HUES48 (cell line): ENCODE data around the gene RNASE9.

ENCODE experiments used
- H3K27ac ChIP-seq: one replicate; pipeline ENCODE4 v1.7.0; 2013; ENCODE audit warnings: low read depth, low read length, inconsistent platforms
- H3K27me3 ChIP-seq: 2 replicates; pipeline ENCODE4 v1.6.1; 2013; ENCODE audit warnings: mild to moderate bottlenecking, low read length; ENCODE audit not compliant: control insufficient read depth, insufficient read depth
- H3K36me3 ChIP-seq: 2 replicates; pipeline ENCODE4 v1.6.1; 2013; ENCODE audit warnings: low read length; ENCODE audit not compliant: control insufficient read depth, insufficient read depth
- H3K4me1 ChIP-seq: 2 replicates; pipeline ENCODE4 v1.6.1; 2013; ENCODE audit warnings: mild to moderate bottlenecking, low read length; ENCODE audit not compliant: control insufficient read depth, insufficient read depth
- H3K4me3 ChIP-seq: 2 replicates; pipeline ENCODE4 v1.5.1; 2013; ENCODE audit warnings: mild to moderate bottlenecking, low read depth, low read length
- H3K9ac ChIP-seq: 2 replicates; pipeline ENCODE4 v1.6.1; 2013; ENCODE audit warnings: mild to moderate bottlenecking, low read depth, low read length, moderate library complexity
- H3K9me3 ChIP-seq: 2 replicates; pipeline ENCODE4 v1.6.1; 2013; ENCODE audit warnings: low read length; ENCODE audit not compliant: control insufficient read depth, insufficient read depth

The RNASE9 gene

DNA sequence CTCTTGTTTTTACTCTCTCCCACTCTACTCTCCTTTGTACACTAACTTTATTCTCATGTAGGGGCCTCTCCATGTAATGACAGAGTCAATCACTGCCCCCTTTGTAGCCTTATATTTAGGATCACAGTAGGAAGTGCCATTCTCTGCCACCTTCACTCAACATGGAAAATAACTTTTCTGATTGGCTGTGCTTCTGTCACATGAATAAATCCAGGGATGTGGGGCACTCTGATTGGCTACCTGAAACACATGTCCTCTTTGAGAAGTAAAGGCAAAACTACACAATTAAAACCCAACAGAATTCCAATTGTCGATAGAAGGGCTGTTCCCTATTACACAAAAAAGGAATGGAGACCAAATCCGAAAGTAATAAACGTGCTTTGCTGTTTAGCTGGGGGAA is at the start of gene RNASE9:
Gene RNASE9, minus strand, starts transcription at position 87 of the 400 bp plus-strand sequence.
- H3K27ac ChIP-seq, result peak within 1 kb of the TSS; percentile 92
- H3K9ac ChIP-seq, result no peak within 1 kb of the TSS

DNA sequence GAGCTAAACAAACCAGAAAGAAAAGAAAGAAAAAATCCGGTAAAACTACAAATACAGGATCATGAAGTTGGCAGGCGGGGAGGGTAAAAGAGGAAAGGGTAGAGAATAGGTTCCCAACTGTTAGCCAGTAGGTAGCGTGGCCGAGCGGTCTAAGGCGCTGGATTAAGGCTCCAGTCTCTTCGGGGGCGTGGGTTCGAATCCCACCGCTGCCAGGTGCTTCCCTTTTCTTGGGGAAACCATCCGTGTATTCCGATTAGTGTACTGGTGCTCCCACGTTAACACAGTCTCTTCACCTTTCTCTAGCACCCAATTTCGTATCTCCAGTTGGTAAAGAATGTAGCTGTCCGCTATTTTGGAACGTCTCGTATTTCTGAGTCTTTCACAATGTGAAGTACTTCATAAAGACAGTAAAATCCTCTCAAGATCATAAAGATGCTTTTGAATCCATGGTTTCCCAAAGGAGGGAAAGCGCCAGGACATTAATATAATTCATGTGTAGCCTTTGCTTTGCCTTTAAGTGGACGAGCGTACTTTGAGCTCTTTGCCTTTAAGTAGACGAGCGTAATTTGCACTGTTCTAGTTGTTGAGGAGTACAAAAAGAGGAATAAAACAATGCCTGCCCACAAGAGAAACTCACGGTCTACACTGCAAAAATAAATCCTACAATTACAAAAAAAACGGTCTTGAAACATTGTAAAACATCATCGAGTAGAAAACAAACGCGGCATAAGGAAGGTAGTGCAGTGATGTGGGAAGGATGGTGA is 49.3 kb upstream of the RNASE9 start:
- Histone ChIP-seq H3K4me1 (peaks cover 13% of the 10 kb centered on the region), H3K4me3 (peak overlapping the region; percentile 96), H3K27ac (no peak overlapping the region)

More for the DNA sequence above, at the start of gene RNASE9:
- no peaks in the 10 kb centered on the region for H3K36me3 ChIP-seq
- no peaks in the 10 kb centered on the region for H3K9me3 ChIP-seq
- H3K4me1 ChIP-seq, result peaks cover 57% of the 10 kb centered on the region
- H3K4me3 ChIP-seq, result peak within 1 kb of the TSS; percentile 0; the same call in 1 of the 2 replicates
- H3K27me3 ChIP-seq, result no peaks in the 10 kb centered on the region

DNA sequence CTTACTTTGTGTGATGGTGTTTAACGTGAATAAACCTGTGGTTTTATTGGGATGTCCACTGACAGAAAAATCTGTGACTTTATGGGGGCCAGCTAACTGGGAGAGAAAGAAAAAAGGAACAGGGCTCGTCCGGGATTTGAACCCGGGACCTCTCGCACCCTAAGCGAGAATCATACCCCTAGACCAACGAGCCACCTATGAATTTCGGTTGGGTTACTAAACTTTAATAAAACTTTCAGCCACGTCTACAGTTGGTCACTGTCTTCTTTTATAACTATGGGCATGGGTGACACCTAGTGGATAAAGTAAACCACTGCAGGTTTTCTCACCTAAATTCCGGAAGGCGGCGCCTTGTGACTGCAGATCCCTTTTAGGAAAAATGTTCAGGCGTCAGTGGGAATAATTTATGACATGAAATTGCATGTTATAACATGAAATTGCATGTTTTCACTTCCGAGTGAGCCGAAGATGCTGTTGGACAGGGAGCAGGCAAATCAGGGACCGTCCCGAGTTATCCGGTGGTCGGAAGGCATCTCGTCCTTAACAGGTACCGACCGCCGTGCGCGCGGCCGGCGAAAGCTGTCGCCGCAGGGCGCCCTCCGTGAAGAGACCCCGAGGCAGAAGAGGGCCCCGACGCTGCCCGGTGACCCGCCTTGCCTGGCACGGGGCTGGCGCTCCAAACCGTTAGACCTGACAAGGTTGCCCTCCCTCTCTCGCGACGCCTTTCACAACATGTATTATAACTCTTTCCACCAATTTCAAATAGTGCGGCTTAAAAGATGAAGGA is 48.6 kb upstream of the RNASE9 start:
- Histone ChIP-seq H3K9ac (peak overlapping the region; percentile 67), H3K4me3 (peak overlapping the region; percentile 96), H3K27ac (no peak overlapping the region), H3K9me3 (no peaks in the 10 kb centered on the region), H3K27me3 (no peaks in the 10 kb centered on the region; the same call in 1 of the 2 replicates), H3K4me1 (peaks cover 10% of the 10 kb centered on the region), H3K36me3 (no peaks in the 10 kb centered on the region)

More for the DNA sequence above, 49.3 kb upstream of the RNASE9 start:
- peak overlapping the region; percentile 67 for H3K9ac ChIP-seq
- no peaks in the 10 kb centered on the region for H3K36me3 ChIP-seq
- H3K9me3 ChIP-seq, result no peaks in the 10 kb centered on the region
- H3K27me3 ChIP-seq, result no peaks in the 10 kb centered on the region; the same call in 1 of the 2 replicates

DNA sequence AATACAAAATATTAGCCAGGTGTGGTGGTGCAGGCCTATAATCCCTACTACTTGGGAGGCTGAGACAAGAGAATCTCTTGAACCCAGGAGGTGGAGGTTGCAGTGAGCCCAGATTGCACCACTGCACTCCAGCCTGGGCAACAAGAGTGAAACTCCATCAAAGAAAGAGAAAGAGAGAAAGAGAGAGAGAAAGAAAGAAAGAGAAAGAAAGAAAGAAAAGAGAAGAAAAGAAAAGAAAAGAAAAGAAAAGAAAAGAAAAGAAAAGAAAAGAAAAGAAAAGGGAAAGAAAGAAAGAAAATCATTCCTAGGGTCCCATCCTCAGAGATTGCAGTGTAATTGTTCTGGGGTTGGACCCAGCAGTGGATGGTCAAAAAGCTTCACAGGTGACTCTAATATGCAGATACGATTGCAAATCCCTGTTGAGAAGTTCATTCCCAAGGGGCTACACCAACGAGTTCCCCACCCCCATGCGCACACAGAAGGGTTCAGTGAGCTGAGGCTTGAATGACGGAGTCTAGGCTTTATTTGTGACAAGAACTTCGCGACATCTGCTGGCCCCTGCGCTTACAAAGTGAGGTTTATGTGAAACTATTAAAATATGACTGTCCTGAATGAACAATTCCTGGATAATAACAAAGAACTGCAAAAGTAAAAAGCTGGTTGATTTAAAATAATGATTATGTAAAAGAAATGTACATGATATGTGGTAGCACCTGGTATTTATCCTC is 47.7 kb upstream of the RNASE9 start:
- no peaks in the 10 kb centered on the region for H3K36me3 ChIP-seq
- no peak overlapping the region for H3K9ac ChIP-seq
- peaks cover 10% of the 10 kb centered on the region for H3K4me1 ChIP-seq
- no peak overlapping the region for H3K27ac ChIP-seq
- no peaks in the 10 kb centered on the region for H3K9me3 ChIP-seq
- peak overlapping the region; percentile 31; the same call in 1 of the 2 replicates for H3K4me3 ChIP-seq
- no peaks in the 10 kb centered on the region; the same call in 1 of the 2 replicates for H3K27me3 ChIP-seq

DNA sequence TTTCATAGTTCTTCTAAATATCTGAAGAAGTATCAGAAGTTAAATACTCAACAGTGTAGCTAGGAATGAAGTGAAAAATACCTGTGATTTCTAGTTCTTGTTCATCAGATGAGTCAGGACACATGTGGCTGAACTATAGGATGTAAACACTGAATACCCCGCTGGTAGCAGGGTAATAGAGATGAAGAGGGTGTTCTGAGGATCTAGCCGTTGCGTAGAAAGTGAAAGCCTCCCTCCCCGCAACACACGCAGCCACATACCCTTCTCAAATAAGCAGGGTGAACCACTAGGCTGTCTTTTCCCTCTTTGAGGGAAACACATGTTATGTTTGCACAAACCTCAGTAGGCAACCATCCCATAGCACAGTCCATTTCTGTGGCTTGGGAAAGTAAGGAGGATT is 46.8 kb upstream of the RNASE9 start:
- H3K36me3 ChIP-seq, result no peaks in the 10 kb centered on the region
- no peak overlapping the region for H3K9ac ChIP-seq
- H3K27me3 ChIP-seq, result no peaks in the 10 kb centered on the region; the same call in 1 of the 2 replicates
- no peak overlapping the region for H3K27ac ChIP-seq
- H3K4me1 ChIP-seq, result peaks cover 6% of the 10 kb centered on the region; the same call in 1 of the 2 replicates
- no peaks in the 10 kb centered on the region for H3K9me3 ChIP-seq
- H3K4me3 ChIP-seq, result no peak overlapping the region

- Histone ChIP-seq H3K4me3 (no peak overlapping the region), H3K9me3 (no peaks in the 10 kb centered on the region), H3K27me3 (no peaks in the 10 kb centered on the region; the same call in 1 of the 2 replicates), H3K9ac (no peak overlapping the region), H3K27ac (no peak overlapping the region), H3K36me3 (no peaks in the 10 kb centered on the region), H3K4me1 (peaks cover 3% of the 10 kb centered on the region; the same call in 1 of the 2 replicates)
Measured at GRCh38 chr14:20606902-20607242, 46.0 kb upstream of the RNASE9 start.

DNA sequence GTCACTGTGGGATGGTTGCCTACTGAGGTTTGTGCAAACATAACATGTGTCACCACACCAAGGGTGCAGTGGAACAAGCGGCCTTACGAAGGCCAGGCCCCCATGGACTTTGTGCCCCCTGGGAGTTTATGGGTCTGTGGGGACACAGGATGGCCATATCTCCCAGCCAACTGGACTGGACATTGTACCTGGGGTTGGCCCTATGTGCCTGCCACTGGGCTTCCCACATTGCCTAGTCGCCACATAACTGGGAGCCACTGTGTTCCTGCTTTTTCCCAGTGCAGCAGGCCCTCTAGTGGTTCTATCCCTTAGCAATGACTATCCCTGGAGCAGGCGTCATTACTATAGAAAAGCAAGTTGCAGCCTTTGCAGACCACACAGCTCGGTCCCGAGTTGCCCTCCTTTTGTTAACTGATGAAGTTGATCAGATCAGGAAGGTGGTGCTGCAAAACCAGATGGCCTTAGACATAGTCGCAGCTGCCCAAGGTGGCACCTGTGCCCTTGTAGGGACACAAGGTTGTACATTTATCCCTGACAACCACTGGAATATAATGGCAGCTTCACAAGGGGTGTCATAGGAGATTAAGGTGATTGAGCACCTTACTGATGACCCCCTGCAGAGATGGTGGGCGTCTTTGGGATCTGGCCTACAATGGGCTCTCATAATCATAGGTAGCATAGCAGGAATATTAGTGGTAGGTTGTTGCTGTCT is 45.5 kb upstream of the RNASE9 start:
- Histone ChIP-seq H3K9ac (no peak overlapping the region), H3K27ac (no peak overlapping the region)

GRCh38 chr14:20603813-20604690 is 43.2 kb upstream of the RNASE9 start:
- Histone ChIP-seq H3K36me3 (no peaks in the 10 kb centered on the region), H3K27ac (no peak overlapping the region), H3K4me3 (no peak overlapping the region), H3K4me1 (0 out of 2 replicates have a peak, but pooled peaks cover 3% of the 10 kb centered on the region), H3K9me3 (no peaks in the 10 kb centered on the region), H3K27me3 (no peaks in the 10 kb centered on the region), H3K9ac (no peak overlapping the region)

More for the DNA sequence above, 45.5 kb upstream of the RNASE9 start:
- no peaks in the 10 kb centered on the region for H3K9me3 ChIP-seq
- no peaks in the 10 kb centered on the region for H3K36me3 ChIP-seq
- no peak overlapping the region for H3K4me3 ChIP-seq
- H3K27me3 ChIP-seq, result no peaks in the 10 kb centered on the region; the same call in 1 of the 2 replicates
- H3K4me1 ChIP-seq, result peaks cover 3% of the 10 kb centered on the region; the same call in 1 of the 2 replicates

- Histone ChIP-seq H3K4me3 (no peak overlapping the region), H3K27me3 (no peaks in the 10 kb centered on the region), H3K36me3 (no peaks in the 10 kb centered on the region), H3K9me3 (no peaks in the 10 kb centered on the region), H3K27ac (no peak overlapping the region), H3K9ac (no peak overlapping the region), H3K4me1 (0 out of 2 replicates have a peak, but pooled peaks cover 3% of the 10 kb centered on the region)
Measured at GRCh38 chr14:20602583-20602982, 41.7 kb upstream of the RNASE9 start.
